NCI-H226 (cell line): Measurements from ENCODE around the gene PRRC2C.

ENCODE experiments used
- DNase-seq: peaks from one replicate; pipeline ENCODE4 v3.0.0-alpha.2; 2015

Gene PRRC2C

DNA sequence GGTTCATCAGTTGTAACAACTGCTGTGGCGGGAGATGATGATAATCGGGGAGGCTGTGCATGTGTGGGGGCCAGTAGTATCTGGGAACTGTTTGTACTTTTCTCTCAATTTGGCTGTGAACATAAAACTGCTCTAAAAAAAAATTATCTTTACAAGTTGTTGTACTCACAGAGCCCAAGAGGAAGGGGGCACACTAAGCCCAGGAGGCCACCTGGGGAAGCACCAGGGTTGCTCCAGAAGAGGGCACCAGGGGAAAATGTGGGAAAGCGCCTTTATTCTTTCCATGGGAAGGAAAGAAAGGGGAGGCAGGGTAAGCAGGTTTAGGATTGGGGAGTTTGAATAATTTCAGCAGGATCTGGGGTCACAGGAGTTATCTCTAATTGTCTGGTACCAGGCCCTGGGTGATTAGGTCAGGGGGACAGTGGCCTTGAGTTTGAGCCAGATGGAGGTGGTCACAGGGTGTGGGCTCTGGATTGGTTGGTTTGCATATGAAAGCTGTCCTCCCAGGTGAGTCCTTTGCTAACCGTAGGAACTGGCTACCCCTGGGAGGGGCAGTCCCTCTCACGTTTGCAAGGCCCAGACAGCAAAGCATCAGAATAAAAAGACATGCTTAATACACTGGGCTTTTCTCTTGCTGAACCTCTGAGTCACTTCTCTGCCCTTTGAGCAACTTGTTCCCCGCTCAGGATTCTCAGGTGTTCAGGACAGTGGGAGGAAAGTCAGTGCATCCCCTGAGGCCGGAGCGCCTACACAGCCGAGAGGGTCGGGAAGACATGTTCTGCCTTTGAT lies 155.9 kb downstream of the PRRC2C start:
- DNase-seq = no peak

DNA sequence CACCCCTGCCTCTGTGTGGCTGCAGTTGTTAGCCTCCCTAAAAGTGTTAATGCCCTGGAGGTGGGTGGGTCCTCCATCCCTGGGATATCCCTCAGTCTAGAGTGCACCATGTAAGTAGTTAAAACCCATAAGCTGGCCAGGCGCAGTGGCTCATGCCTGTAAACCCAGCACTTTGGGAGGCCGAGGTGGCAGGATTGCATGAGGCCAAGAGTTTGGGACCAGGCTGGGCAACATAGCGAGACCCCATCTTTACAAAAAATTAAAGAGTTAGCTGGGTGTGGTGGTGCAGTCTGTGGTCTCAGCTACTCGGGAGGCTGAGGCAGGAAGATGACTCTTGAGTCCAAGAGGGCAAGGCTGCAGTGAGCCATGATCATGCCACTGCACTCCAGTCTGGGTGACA lies 156.9 kb downstream of the PRRC2C start:
- DNase-seq = no peak
